GM18502 (cell line): ENCODE data around the gene LLGL2.
"Not testable (repeated sequence)": the region's sequence is repeated elsewhere in the genome, so short reads cannot be mapped to it uniquely, and the experiment has no call there.

ENCODE experiments used
- ATAC-seq: cut with Tn5 transposase; IDR thresholded peaks from one replicate; pipeline ENCODE4 v1.9.1; 2021; ENCODE audit warnings: mild to moderate bottlenecking; ENCODE audit not compliant: unreplicated experiment, poor library complexity

LLGL2 gene

DNA sequence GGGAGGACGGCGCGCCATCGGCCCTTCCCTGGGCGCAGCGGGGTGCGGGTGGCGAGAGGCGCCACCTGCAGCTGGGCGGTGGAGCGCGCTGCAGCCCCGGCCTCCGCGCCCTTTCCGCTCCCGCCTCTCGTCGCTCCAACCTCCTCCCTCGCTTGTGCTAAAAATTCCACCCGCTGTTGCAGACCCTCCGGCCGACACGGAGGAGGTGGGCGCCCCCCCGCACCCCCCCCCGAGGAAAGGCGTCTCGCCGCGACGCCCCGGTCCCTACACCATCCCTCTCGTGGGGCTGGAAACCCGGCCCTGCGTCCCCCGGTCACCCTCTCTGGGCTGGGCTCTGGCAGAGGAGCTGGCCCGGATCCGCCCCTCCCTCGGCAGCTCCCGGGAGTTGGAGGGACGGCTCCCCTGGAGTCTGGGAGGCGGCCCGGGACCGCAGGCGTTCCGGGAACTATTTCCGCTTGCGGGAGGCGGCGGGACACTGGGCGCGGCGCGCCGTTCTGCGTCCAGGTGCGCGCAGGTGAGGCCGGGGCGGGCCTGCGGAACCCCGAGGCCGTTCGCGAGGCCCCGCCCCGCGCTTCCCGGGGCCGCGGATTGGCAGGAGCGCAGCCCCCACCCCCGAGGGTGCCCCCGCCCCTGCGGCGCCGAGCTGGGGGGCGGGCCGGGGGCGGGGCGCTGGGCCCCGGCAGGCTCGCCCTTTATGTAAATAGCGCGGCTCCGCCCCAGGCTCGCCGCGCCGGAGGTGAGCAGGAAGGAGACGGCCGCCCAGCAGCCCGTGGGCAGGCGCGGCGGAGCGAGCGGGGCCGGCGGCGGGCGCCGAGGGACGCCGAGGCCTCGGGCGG is at the start of gene LLGL2:
LLGL2 (plus strand) TSS at position 728 of the 836 bp plus-strand sequence. CDS start 17,730 bp downstream, outside the sequence.
- ATAC-seq = peak; percentile 87

GRCh38 chr17:75475851-75476250 is 49.6 kb upstream of the LLGL2 start:
- ATAC-seq = no peak

DNA sequence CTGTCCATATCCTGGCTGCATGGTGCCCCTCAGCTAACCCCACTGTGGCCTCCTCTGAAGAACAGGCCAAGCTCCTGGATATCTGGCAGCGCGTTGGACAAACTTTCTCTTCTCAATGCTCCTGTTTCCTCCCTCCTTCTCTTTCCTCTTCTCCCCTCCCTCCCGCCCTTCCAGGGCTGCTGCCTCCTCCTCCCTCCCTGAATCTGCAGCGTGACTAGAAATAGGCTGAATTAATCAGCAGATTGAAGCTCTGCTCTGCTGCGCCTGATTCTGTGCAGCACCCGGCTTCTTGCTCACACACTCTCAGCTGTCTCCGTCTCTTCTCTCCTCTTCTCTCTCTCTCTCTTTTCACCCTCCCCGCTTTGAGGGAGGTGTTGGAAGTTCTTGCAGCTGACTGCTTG is 49.2 kb upstream of the LLGL2 start:
- ATAC-seq = no peak

DNA sequence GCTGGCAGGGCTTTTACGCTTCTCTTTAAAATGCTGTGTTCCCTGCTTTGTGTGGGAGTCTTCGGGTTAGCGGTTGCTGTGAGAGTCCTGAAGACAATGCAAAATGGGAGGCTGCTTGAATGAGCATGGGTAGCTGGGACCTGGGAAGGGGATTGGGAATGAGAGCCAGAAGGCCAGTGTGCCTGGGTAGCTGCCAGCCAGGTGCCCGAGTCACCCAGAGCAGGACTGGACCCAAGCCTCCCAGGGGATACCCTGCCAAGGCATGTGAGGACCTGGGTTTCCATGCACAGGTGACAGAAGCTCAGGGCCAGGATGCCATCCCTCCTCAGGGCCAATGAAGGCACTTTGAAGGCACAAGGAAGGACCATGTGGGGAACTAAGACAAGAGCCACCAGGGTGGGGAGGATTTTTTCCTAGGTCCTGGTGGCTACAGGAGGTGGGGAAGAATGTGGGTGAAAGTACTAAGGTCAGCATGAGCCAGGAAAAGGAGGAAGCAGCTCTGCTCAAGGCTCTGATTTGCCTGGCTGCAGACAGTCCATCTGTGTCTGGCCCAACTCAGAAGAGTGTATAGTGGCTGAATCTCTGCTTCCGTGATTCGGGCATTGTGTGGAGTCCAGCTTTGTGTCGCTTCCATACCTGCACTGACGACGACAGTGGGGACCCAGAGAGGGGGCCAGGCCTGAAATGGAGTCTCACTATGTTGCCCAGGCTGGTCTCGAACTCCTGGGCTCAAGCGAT is 48.6 kb upstream of the LLGL2 start:
- no peak for ATAC-seq

GRCh38 chr17:75477490-75477862 is 48.0 kb upstream of the LLGL2 start:
- not testable (repeated sequence) for ATAC-seq

DNA sequence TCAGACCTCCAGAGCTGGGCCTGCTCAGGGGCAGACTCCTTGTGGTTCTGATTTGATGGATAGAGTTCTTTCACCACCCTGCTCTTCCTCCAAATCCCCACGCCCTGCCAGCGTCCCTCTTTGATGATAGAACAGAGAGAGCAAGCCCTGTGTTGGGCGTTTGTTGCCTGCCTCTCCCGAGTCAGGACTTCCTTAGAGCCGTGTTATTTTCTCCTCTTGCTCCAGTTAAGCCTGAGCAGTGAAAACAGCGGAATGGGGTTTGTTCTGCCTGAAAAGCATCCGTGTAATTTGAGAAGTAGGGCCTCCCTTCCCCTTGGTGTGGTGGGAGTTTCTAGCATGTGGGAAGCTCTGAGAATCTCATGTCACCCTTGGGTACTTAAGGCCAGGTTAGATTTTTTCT is 47.0 kb upstream of the LLGL2 start:
- ATAC-seq = no peak

DNA sequence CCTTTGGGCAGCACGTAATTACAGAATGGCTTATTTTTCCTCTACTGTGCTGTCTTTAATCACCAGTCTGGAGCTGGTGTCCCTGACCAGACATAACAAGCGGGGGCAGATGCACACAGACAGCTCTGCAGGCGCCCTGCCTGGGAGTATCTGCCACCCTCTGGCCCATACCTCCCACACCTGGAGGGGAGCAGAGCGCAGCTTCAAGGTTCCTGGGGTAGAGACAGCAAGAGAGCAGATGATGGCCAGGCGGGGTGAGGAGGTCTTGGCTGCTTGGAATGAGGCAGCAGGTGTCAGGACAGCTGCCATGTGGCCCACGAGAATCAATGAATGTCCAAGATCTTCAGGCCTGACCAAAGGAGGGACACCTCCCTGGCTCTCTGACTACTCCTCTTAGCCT is 45.2 kb upstream of the LLGL2 start:
- no peak for ATAC-seq

GRCh38 chr17:75481194-75482068 is 44.1 kb upstream of the LLGL2 start:
- ATAC-seq = no peak

DNA sequence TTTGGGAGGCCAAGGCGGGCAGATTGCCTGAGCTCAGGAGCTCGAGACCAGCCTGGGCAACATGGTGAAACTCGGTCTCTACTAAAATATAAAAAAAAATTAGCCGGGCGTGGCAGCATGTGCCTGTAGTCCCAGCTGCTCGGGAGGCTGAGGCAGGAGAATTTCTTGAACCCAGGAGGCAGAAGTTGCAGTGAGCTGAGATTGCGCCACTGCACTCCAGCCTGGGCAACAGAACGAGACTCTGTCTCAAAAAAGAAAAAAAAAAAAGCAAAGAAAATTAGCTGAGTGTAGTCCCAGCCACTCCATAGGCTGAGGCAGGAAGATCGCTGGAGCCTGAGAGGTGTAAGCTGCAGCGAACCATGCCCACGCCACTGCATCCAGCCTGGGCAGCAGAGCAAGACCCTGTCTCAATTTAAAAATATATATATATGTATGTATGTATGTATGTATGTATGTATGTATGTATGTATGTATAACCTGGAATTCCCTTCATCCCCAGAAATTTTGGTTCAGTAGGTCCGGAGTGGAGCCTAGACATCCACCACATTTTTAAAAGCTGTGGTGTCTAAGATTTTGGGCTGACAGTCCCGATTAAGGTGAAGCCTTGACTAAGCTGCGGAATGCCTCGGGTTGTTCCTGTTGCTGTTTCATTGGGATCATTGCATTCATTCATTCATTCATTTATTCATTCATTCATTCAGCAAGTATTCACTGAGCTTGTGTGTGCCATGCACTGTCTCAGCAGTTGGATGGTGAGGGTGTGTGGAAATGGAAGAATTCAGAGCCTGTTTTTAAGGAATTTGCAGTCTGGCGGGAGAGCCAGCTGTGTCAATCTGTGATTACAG is 43.2 kb upstream of the LLGL2 start:
- ATAC-seq = no peak

- ATAC-seq = no peak
These were observed 39.8 kb upstream of the LLGL2 start for GRCh38 chr17:75485688-75486087.

GRCh38 chr17:75486151-75486550 is 39.3 kb upstream of the LLGL2 start:
- ATAC-seq = no peak

DNA sequence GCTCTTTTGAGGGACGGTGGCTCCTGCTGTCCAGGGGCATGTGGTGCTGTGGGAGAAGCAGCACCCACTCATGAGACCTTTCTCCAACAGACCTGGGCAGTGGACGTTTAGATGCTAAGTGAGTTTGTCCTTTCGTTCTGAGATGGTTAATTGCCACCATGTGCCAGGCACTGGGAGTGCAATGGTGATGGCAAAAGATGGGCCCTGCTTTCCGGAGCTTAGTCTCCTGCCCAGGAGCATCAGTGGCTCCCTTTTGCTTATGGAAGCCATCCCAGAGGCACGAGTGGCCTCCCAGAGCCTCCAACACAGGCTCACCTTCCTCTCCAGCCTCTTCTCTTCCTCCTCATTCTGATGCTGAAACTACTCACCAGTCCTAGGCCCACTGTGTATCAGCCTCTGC is 38.5 kb upstream of the LLGL2 start:
- ATAC-seq = no peak

- no peak for ATAC-seq
These were observed 38.0 kb upstream of the LLGL2 start for GRCh38 chr17:75487351-75488070.

DNA sequence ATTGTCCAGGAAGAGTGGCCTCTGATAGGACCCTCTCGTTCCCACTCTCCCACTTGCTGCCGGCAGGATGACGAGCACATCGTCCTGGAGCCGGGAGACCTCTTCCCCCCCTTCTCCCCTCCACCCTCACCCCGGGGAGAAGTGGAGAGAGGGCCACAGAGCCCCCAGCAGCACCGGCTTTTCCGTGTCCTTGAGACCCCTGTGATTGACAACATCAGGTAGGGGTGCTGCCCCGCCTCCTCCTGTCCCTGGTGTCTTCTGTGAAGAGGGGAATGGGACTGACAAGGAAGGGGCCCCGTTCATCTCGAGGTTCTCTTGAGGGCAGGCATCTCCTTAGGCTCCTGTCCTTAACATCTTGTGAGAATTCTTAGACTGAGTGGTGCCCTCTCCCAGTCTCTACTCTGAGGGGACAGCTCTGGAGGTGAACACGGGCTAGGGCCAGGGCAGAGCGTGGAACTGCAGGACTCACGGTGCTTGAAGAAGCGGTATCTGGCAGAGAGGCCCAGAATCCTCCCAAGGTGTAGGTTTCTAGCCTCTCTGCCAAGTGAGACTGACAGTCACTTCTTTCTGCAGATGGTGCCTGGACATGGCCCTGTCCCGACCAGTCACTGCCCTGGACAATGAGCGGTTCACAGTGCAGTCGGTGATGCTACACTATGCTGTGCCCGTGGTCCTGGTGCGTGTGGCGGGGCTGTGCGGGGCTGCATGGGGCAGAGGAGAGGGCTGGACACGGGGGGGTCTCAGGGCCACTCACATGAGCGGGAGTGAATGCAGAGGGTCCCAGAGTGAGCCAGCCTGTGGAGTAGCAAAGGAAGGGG is 36.6 kb upstream of the LLGL2 start:
- no peak for ATAC-seq

- ATAC-seq = no peak
These were observed 36.0 kb upstream of the LLGL2 start for GRCh38 chr17:75489511-75489955.

- no peak for ATAC-seq
These were observed 35.2 kb upstream of the LLGL2 start for GRCh38 chr17:75490173-75490743.

- no peak for ATAC-seq
These were observed 34.4 kb upstream of the LLGL2 start for GRCh38 chr17:75490953-75491649.
